Skeletal muscle satellite cell (primary cell): ENCODE measurements around the gene NUP43.
"Not testable (repeated sequence)": the region's sequence is repeated elsewhere in the genome, so short reads cannot be mapped to it uniquely, and the experiment has no call there.

ENCODE experiments used
- H3K27me3 ChIP-seq: 2 replicates; pipeline ENCODE4 v1.7.0; 2013; ENCODE audit warnings: low read length; ENCODE audit not compliant: control insufficient read depth, insufficient read depth
- H3K36me3 ChIP-seq: 2 replicates; pipeline ENCODE4 v1.7.0; 2013; ENCODE audit warnings: mild to moderate bottlenecking, control low read depth, low read length; ENCODE audit not compliant: insufficient read depth
- H3K4me1 ChIP-seq: 2 replicates; pipeline ENCODE4 v1.7.0; 2013; ENCODE audit warnings: low read length; ENCODE audit not compliant: control insufficient read depth, insufficient read depth
- H3K4me2 ChIP-seq: 2 replicates; pipeline ENCODE4 v1.7.0; 2013; ENCODE audit warnings: mild to moderate bottlenecking, low read length
- H3K4me3 ChIP-seq: 2 replicates; pipeline ENCODE4 v1.7.0; 2013; ENCODE audit warnings: low read length
- H3K9ac ChIP-seq: 2 replicates; pipeline ENCODE4 v1.7.0; 2013; ENCODE audit warnings: mild to moderate bottlenecking, low read depth, low read length, moderate library complexity
- H3K9me3 ChIP-seq: replicated peaks from 2 replicates; pipeline ENCODE4 v1.7.0; 2013; ENCODE audit warnings: mild to moderate bottlenecking, control low read depth, low read length

NUP43 gene

DNA sequence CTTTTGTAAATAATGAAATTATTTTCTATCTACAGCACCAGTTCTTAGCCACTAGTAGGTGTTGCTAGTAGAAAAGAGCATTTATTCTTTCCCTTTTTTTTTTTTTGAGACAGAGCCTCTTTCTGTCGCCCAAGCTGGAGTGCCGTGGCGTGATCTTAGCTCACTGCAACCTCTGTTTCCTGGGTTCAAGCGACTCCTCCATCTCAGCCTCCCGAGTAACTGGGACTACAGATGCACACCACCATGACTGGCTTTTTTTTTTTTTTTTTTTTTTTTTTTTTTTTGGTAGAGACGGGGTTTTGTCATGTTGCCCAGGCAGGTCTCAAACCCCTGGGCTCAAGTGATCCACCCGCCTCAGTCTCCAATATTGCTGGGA lies 9.9 kb upstream of the NUP43 start:
- H3K4me2 ChIP-seq, result no peak overlapping the region
- H3K9ac ChIP-seq, result no peak overlapping the region
- H3K9me3 ChIP-seq, result no peaks in the 10 kb centered on the region
- no peak overlapping the region for H3K4me3 ChIP-seq
- no peaks in the 10 kb centered on the region for H3K27me3 ChIP-seq
- peaks cover 11% of the 10 kb centered on the region for H3K36me3 ChIP-seq
- peaks cover 13% of the 10 kb centered on the region for H3K4me1 ChIP-seq

DNA sequence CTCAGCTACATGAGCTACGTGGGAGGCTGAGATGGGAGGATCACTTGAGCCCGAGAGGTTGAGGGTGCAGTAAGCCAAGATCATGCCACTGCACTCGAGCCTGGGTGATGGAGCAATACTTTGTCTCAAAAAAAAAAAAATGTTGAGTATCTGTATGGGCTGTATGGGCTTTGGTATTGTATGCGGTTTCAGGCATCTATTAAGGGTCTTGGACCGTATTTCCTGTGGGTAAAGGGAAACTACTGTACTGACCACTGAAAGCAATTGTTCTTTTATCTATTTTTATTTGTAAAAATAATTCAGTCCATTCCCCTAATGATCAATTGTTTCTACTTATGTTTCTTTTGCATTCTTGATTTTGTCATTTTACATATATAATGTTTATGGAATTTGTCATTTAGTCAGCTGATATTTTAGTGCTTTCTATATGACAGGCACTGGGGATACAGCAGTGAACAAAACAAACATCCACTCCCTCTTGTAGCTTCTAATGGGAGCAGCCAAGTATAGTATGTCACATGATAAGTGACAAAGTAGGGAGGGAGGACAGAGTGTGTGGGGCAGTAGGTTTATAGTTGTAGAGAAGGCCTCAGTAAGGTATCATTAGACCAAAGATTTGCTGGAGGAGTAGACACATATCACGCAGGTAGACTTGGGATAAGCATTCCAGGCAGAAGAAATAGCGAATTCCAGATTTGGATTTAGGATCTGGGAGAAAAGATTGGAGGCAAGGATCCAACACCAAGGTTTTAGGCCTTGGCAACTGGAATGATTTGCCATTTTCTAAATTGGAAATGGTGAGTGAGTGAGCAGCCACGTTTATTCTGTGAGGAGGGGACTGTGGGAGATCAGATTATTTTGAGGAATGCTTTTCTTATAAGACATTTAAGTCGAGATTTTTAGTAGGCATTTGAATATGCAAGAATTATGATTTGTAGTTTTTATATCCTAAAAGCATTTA lies 9.3 kb upstream of the NUP43 start:
- peaks cover 14% of the 10 kb centered on the region for H3K4me1 ChIP-seq
- H3K27me3 ChIP-seq, result no peaks in the 10 kb centered on the region
- H3K4me3 ChIP-seq, result no peak overlapping the region
- no peaks in the 10 kb centered on the region for H3K9me3 ChIP-seq
- H3K4me2 ChIP-seq, result no peak overlapping the region
- H3K9ac ChIP-seq, result no peak overlapping the region
- peaks cover 11% of the 10 kb centered on the region for H3K36me3 ChIP-seq

DNA sequence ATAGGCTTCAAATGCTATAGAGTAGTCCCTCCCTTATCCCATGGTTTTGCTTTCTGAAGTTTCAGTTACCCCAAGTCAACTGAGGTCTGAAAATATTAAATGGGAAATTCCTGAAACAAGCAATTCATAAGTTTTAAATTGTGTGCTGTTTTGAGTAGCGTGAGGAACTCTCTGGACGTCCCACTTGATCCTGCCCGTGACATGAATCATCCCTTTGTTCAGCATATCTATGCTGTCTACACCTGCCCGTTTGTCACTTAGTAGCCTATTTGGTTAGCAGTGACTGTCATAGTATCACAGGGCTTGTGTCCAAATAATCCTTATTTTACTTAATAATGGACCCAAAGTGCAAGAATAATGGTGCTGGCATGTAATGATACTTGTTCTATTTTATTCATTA lies 8.2 kb upstream of the NUP43 start:
- H3K9me3 ChIP-seq, result no peaks in the 10 kb centered on the region
- H3K4me1 ChIP-seq, result peaks cover 14% of the 10 kb centered on the region
- H3K9ac ChIP-seq, result no peak overlapping the region
- no peaks in the 10 kb centered on the region for H3K27me3 ChIP-seq
- no peak overlapping the region for H3K4me3 ChIP-seq
- no peak overlapping the region for H3K4me2 ChIP-seq
- peaks cover 4% of the 10 kb centered on the region for H3K36me3 ChIP-seq

DNA sequence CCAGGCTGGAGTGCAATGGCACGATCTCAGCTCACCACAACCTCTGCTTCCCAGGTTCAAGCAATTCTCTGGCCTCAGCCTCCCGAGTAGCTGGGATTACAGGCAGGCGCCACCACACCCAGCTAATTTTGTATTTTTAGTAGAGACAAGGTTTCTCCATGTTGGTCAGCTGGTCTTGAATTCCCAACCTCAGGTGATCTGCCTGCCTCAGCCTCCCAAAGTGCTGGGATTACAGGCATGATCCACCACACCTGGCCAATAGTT lies 7.0 kb upstream of the NUP43 start:
- H3K27me3 ChIP-seq, H3K4me3 ChIP-seq, H3K4me2 ChIP-seq, H3K9ac ChIP-seq, H3K9me3 ChIP-seq, H3K36me3 ChIP-seq: not testable (repeated sequence)
- H3K4me1 ChIP-seq, result peaks cover 14% of the 10 kb centered on the region

DNA sequence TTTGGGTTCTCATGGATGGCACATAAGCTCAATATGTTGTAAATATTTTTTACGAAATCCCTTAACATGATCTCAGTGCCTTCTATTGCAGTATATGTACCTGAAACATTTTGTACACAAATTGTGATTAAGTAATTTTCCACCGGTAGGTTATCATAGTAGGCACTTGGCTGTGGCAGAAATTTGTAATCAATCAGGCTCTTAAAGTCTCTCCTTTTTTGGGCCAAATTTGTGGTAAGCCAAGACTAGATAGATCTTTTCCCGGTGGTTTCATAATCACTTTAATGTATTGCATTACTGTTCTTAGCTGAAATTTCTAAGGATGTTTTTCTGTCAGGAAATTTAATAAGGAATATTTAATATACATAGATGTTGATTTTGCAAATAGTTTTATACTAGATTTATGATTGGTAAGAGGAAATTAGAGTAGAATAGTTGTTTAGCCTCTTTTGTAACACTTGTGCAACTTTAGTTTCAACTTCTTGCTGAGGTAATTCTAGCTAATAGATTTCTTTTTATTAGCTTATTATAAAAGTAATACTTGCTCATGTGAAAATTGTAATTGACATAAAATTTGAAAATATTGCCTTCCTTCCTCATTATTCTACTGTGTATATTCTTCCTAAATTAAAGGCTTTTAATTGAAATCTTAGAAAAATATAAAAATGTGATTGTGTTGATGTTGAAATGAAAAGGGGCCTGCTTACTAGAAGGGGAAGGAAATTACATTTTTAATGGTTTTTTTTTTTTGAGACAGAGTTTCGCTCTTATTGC lies 6.5 kb upstream of the NUP43 start:
- no peak overlapping the region for H3K4me2 ChIP-seq
- H3K9ac ChIP-seq, result no peak overlapping the region
- H3K4me1 ChIP-seq, result peaks cover 14% of the 10 kb centered on the region
- no peak overlapping the region for H3K4me3 ChIP-seq
- H3K9me3 ChIP-seq, result no peaks in the 10 kb centered on the region
- H3K27me3 ChIP-seq, result no peaks in the 10 kb centered on the region
- H3K36me3 ChIP-seq, result peaks cover 4% of the 10 kb centered on the region

DNA sequence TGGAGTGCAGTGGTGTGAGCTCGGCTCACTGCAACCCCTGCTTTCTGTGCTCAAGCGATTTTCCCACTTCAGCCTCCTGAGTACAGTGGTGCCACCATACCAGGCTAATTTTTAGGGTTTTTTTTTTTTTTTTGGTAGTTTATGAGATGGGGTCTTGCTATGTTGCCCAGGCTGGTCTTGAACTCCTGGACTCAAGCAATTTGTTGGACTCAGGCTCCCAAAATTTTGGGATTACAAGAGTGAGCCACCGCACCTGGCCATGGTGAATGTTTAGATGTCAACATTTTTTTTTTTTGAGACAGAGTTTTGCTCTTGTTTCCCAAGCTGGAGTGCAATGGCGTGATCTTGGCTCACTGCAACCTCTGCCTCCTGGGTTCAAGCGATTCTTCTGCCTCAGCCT lies 5.6 kb upstream of the NUP43 start:
- peaks cover 14% of the 10 kb centered on the region for H3K4me1 ChIP-seq
- not testable (repeated sequence) for H3K4me3 ChIP-seq, H3K9ac ChIP-seq, H3K36me3 ChIP-seq, H3K4me2 ChIP-seq, H3K9me3 ChIP-seq, H3K27me3 ChIP-seq

DNA sequence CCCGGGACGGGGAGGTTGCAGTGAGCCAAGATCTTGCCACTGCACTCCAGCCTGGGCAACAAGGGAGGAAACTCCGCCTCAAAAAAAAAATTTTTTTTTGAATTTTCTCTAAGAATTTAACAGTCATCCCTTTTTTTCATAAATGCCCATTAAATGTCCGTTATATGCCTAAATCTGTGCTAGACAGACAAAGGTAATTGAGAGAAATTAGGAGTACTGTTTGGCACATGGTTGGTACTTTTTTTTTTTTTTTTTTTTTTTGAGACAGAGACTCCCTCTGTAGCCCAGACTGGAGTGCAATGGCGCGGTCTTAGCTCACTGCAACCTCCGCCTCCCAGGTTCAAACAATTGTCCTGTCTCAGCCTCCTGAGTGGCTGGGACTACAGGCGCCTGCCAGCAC lies 4.9 kb upstream of the NUP43 start:
- Histone ChIP-seq H3K4me3 (peak overlapping the region; percentile 87), H3K9ac (peak overlapping the region; percentile 94), H3K9me3 (no peaks in the 10 kb centered on the region), H3K27me3 (no peaks in the 10 kb centered on the region), H3K4me1 (peaks cover 19% of the 10 kb centered on the region), H3K4me2 (peak overlapping the region; percentile 86), H3K36me3 (peaks cover 4% of the 10 kb centered on the region)

DNA sequence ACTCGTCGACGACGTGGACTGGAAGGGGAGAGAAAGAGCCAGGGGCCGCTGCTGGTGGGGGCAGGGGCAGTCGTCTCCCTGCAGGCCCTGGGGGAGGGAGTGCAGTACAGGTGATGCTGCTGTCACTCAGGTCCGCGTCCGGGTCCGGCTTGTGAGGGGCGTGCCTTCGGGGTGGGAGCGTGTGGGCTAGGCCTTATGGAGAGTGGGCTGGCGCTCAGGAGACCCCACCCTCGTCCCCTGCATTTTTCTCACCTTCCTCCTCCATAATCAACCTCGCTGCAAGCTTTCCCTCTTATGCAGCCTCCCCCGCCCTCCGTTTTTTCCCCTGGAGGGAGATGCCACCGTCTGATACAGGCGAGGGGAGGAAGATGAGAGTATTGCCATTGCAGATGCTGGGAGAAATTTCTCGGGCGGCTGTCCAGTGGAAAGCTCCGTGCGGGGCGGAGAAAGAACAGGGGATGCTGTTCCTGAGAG lies 3.8 kb upstream of the NUP43 start:
- Histone ChIP-seq H3K4me3 (peak overlapping the region; percentile 87), H3K27me3 (no peaks in the 10 kb centered on the region), H3K4me2 (peak overlapping the region; percentile 86), H3K9me3 (no peaks in the 10 kb centered on the region), H3K4me1 (peaks cover 23% of the 10 kb centered on the region), H3K9ac (peak overlapping the region; percentile 94), H3K36me3 (peaks cover 4% of the 10 kb centered on the region)

DNA sequence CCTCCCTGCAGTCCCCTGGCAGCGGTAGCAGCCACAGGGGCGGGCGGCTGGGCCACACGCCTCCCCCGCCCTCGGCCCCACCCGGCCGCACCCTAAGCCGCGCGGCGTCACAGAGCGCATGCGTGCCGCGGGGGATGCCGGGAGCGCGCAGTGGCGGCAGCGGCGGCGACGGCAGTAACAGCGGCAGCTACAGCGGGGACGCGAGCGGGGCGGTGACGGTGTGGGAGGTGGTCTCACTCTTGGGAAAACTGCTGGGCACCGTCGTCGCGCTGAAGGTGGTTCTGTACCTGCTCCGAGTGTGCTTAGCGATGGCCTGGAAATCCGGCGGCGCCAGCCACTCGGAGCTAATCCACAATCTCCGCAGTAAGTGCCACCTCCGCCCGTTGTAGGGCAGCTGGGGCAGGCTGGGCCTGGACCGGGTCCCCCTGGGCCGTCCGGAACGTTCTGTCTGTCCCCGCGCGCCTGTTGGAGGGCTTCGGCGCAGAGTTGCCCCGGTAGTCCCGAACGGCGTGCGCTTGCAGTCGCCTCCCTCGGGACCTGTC lies 3.3 kb upstream of the NUP43 start, which contains the start of gene PCMT1:
Gene PCMT1 (plus strand): TSS at position 148 of the 542 bp plus-strand sequence. CDS start 161 bp downstream, at position 309.
- Histone ChIP-seq H3K9ac (peak within 1 kb of the TSS; percentile 94), H3K4me3 (peak within 1 kb of the TSS; percentile 87), H3K27me3 (no peaks in the 10 kb centered on the region), H3K9me3 (no peaks in the 10 kb centered on the region), H3K4me2 (peak within 1 kb of the TSS; percentile 86), H3K4me1 (peaks cover 24% of the 10 kb centered on the region), H3K36me3 (peaks cover 4% of the 10 kb centered on the region)

DNA sequence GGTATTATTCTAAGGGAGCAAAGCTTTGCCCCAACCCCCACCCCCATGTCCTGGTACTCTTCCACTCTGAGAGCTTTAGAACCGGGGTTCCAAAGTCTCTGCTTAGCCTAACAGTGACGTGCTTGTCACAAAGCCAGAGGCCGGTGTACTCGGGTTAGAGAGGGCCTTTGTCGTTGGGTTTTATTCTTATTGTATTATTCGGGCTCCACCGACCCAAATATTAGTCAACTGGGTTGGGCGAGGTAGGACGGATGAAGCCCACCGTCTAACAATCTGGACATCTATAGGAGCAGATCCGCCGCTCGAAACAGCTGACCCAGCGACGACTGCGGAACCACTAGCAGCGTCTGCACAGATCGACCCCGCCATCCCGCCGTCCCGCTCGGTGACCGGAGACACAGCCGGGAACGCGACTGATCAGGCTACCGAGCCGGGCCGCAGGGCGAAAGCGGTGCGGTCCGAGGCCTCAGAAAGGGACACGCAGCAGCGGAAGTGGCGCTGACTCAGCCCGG lies 2.8 kb upstream of the NUP43 start:
- H3K4me1 ChIP-seq, result peaks cover 24% of the 10 kb centered on the region
- peak overlapping the region; percentile 86 for H3K4me2 ChIP-seq
- H3K36me3 ChIP-seq, H3K9me3 ChIP-seq, H3K27me3 ChIP-seq: not testable (repeated sequence)
- H3K4me3 ChIP-seq, result peak overlapping the region; percentile 87
- peak overlapping the region; percentile 94 for H3K9ac ChIP-seq

DNA sequence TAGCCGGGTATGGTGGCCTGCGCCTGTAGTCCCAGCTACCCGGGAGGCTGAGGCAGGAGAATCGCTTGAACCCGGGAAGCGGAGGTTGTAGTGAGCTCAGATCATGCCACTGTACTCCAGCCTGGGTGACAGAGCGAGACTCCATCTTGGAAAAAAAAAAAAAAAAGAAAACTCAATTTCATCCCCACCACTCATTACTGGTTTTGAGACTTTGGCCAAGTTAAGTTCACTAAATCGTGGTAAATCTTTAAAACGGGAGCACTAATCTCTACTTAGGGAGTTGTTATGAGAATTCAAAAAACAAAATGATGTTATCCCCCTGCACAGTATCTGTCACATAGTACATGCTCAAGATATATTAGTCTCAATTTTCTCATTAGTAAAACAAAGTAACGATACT lies 1.1 kb downstream of the NUP43 start:
- not testable (repeated sequence) for H3K9me3 ChIP-seq, H3K4me1 ChIP-seq, H3K27me3 ChIP-seq
- Histone ChIP-seq H3K9ac (peak overlapping the region; percentile 94), H3K4me2 (peak overlapping the region; percentile 78), H3K4me3 (peak overlapping the region; percentile 91), H3K36me3 (peaks cover 20% of the 10 kb centered on the region)
